ENCODE results near the gene OR6X1.

GRCh38 chr11:123773959-123774358 is 19.6 kb upstream of the OR6X1 start:
- TF ChIP-seq CTCF (optimal IDR thresholded peaks at IDR 0.05 in 1 of 3, IDR thresholded peaks at IDR 0.05 in 1 of 3, conservative IDR thresholded peaks at IDR 0.05 in 1 of 3; ENCODE audit: extremely low read depth in 1 of 3, insufficient read depth in 2 of 3, low read length in 3 of 3) (no peak), EZH2 (IDR thresholded peaks at IDR 0.05; ENCODE audit: low read length) (no peak)

Measured in keratinocyte (primary cell).